Activated CD8-positive, alpha-beta T cell treated with anti-CD3 and anti-CD28 coated beads for 36 hours (primary cell): ENCODE measurements around the gene CAMK1D. TPM values are rescaled to one million over a fixed set of nuclear protein-coding genes. Genes with fewer than 3 reads are reported as not detected.
A peak's percentile ranks its signal among the peaks of the same experiment; 100 is the strongest.

Experiments used
- ATAC-seq: fragments of 200-7000 bp; cut with Tn5 transposase; one replicate; pipeline ENCODE4 v1.10.0; 2021; ENCODE audit warnings: mild to moderate bottlenecking, moderate library complexity
- CTCF ChIA-PET: fragments of 350-600 bp; sonication (Branson Sonifier 250); formaldehyde crosslinking; loops from one replicate; lab custom pipeline; 2021; ENCODE audit warnings: antibody characterized with exemption; lab: Charles Lee
- POLR2A ChIA-PET: fragments of 350-600 bp; sonication (Branson Sonifier 250); formaldehyde crosslinking; loops from one replicate; lab custom pipeline; 2021; ENCODE audit warnings: antibody characterized with exemption; lab: Charles Lee
- DNase-seq: peaks from one replicate; pipeline ENCODE4 v3.0.0-alpha.2; 2020
- H3K27ac Mint-ChIP-seq: one replicate; pipeline ENCODE4 v1.8.0; 2021; ENCODE audit warnings: mild to moderate bottlenecking, mixed read lengths
- H3K27me3 Mint-ChIP-seq: one replicate; pipeline ENCODE4 v1.8.0; 2021; ENCODE audit warnings: mixed read lengths
- H3K36me3 Mint-ChIP-seq: one replicate; pipeline ENCODE4 v1.8.0; 2021; ENCODE audit warnings: low read depth, mixed read lengths
- H3K4me1 Mint-ChIP-seq: one replicate; pipeline ENCODE4 v1.8.0; 2021; ENCODE audit warnings: low read depth, mixed read lengths
- H3K4me3 Mint-ChIP-seq: one replicate; pipeline ENCODE4 v1.8.0; 2021; ENCODE audit warnings: mild to moderate bottlenecking, moderate library complexity, mixed read lengths
- H3K9me3 Mint-ChIP-seq: one replicate; pipeline ENCODE4 v1.8.0; 2021; ENCODE audit warnings: mixed read lengths
- CTCF ChIP-seq: fragments of 200-600 bp; IDR thresholded peaks from one replicate; pipeline ENCODE4 v1.8.0; 2022; ENCODE audit warnings: antibody characterized with exemption, mild to moderate bottlenecking
- intact Hi-C: fragments of 100-400 bp; cut with micrococcal nuclease; formaldehyde crosslinking; loops from one replicate; pipeline ENCODE4 v1.10.0; 2022
- total RNA-seq, 2 experiments: library from RNA; stranded (reverse); gene quantifications; one replicate each; pipeline ENCODE4 v1.2.3, GENCODE V29; 2021

Gene CAMK1D
- total RNA-seq, 2 experiments from 2014 or later, result 13.8 TPM

- no peaks in the 10 kb centered on the region for H3K27me3 Mint-ChIP-seq
- ATAC-seq (no peak), DNase-seq (no peak)
- H3K4me1 Mint-ChIP-seq, result no peaks in the 10 kb centered on the region
- POLR2A ChIA-PET, result no interaction called here
- H3K27ac Mint-ChIP-seq, result no peak overlapping the region
- CTCF ChIA-PET, result no interaction called here
- peaks cover 15% of the 10 kb centered on the region for H3K36me3 Mint-ChIP-seq
- intact Hi-C loops, result no loop called here
- no peaks in the 10 kb centered on the region for H3K9me3 Mint-ChIP-seq
- no peak overlapping the region for H3K4me3 Mint-ChIP-seq
- TF ChIP-seq CTCF, result no peak
Observed at GRCh38 chr10:12771981-12772760, 422.8 kb downstream of the CAMK1D start.

- ChIA-PET POLR2A (no interaction called here), CTCF (interaction anchor here (1.7 kb wide), 1 partner anchor 9 kb away, joined by 5 read pairs; no protein-coding TSS in a partner anchor)
- Mint-ChIP-seq H3K27me3 (no peaks in the 10 kb centered on the region), H3K36me3 (peaks cover 15% of the 10 kb centered on the region), H3K4me3 (no peak overlapping the region), H3K9me3 (no peaks in the 10 kb centered on the region), H3K27ac (no peak overlapping the region), H3K4me1 (peaks cover 1% of the 10 kb centered on the region)
- DNase-seq (no peak), ATAC-seq (no peak)
- intact Hi-C loops, result no loop called here
- no peak for TF ChIP-seq CTCF
Observed at GRCh38 chr10:12772797-12773587, 423.6 kb downstream of the CAMK1D start.

- no peak overlapping the region for H3K27ac Mint-ChIP-seq
Observed at GRCh38 chr10:12774204-12774894, 425.0 kb downstream of the CAMK1D start.

GRCh38 chr10:12777840-12778585, 428.7 kb downstream of the CAMK1D start:
- Mint-ChIP-seq H3K27me3 (no peaks in the 10 kb centered on the region), H3K4me1 (peaks cover 20% of the 10 kb centered on the region), H3K27ac (no peak overlapping the region), H3K9me3 (no peaks in the 10 kb centered on the region), H3K4me3 (no peak overlapping the region), H3K36me3 (peaks cover 2% of the 10 kb centered on the region)
- POLR2A ChIA-PET, result interaction anchor here (0.8 kb wide), 2 partner anchors 8 to 27 kb away, joined by 3 read pairs; no protein-coding TSS in a partner anchor
- ATAC-seq (peak; percentile 59), DNase-seq (peak; percentile 44)
- intact Hi-C loops, result no loop called here
- CTCF ChIA-PET, result no interaction called here
- TF ChIP-seq CTCF, result no peak

More at GRCh38 chr10:12774204-12774894, 425.0 kb downstream of the CAMK1D start:
- no peak for TF ChIP-seq CTCF
- Mint-ChIP-seq H3K4me3 (no peak overlapping the region), H3K9me3 (no peaks in the 10 kb centered on the region), H3K4me1 (peaks cover 5% of the 10 kb centered on the region), H3K36me3 (peaks cover 15% of the 10 kb centered on the region), H3K27me3 (no peaks in the 10 kb centered on the region)
- ChIA-PET POLR2A (no interaction called here), CTCF (interaction anchor here (1.7 kb wide), 1 partner anchor 8 kb away, joined by 5 read pairs; no protein-coding TSS in a partner anchor)
- intact Hi-C loops, result no loop called here
- ATAC-seq (no peak), DNase-seq (no peak)
